ENCODE measurements around the gene PIP5KL1. TPM values are rescaled to one million over a fixed set of nuclear protein-coding genes. Genes with fewer than 3 reads are reported as not detected.

The PIP5KL1 gene
- total and polyA plus RNA-seq, 2 of the 8 experiments (the other 6 are each of a cell fraction or from before 2014, with no cell fraction given), result 13.4 to 15.4 TPM

GRCh38 chr9:127907867-127908659, 22.5 kb downstream of the PIP5KL1 start:
- no peaks in the 10 kb centered on the region for H3K9me3 ChIP-seq (ENCODE audit: insufficient read depth in 2 of 2, low read depth in 1 of 2, low read length in 1 of 2)
- no peak overlapping the region for H2AFZ ChIP-seq (ENCODE audit: low read length)
- no peak overlapping the region for H4K5ac ChIP-seq (ENCODE audit: insufficient read length, low read depth, low read length)
- ChIA-PET CTCF (ENCODE audit: partially characterized antibody) (interaction anchor here (0.9 to 2.7 kb wide), 4 partner anchors 9 to 38 kb away, joined by 3 to 14 read pairs (median 4); partner anchors contain the start of gene ST6GALNAC4), POLR2A (ENCODE audit: partially characterized antibody) (interaction anchor here (1.8 kb wide), 1 partner anchor 11 kb away, joined by 8 read pairs; no protein-coding TSS in a partner anchor)
- no peak overlapping the region for H3K23ac ChIP-seq (ENCODE audit: insufficient read length)
- H3K79me2 ChIP-seq (ENCODE audit: control insufficient read depth in 1 of 2, insufficient read depth in 2 of 2, low read length in 2 of 2), result no peaks in the 10 kb centered on the region
- H3K14ac ChIP-seq (ENCODE audit: insufficient read length), result no peak overlapping the region
- H3K23me2 ChIP-seq (ENCODE audit: low read depth, low read length), result no peaks in the 10 kb centered on the region
- H3K4ac ChIP-seq (replicated peaks; ENCODE audit: insufficient read length, low read depth, low read length), result no peak overlapping the region
- 88% methylated on average over 30 of the region's 35 CpGs; no CpG with 5 or more reads in 1 of the 2 experiments for WGBS, 2 experiments (ENCODE audit: extremely low coverage in 1 of 2, insufficient coverage in 1 of 2, insufficient read length in 1 of 2, insufficient replicate concordance in 2 of 2, low coverage in 1 of 2, low lambda C conversion rate in 2 of 2, missing lambda C conversion rate in 1 of 2)
- no peak overlapping the region for H2BK12ac ChIP-seq (ENCODE audit: low read depth, low read length)
- FAIRE-seq (no peak), DNase-seq (ENCODE audit: low read depth in 1 of 2, low spot score in 2 of 2) (no peak)
- H3K4me1 ChIP-seq (replicated peaks in 1 of 4; ENCODE audit: control insufficient read depth in 3 of 4, insufficient read depth in 4 of 4, low read length in 3 of 4), result peaks cover 3 to 21% (median 9%) of the 10 kb centered on the region in 4 experiments
- H2BK5ac ChIP-seq (ENCODE audit: low read depth, low read length), result no peak overlapping the region
- H3K79me1 ChIP-seq (ENCODE audit: low read depth, low read length), result no peaks in the 10 kb centered on the region
- no peak overlapping the region for H4K8ac ChIP-seq (ENCODE audit: extremely low read depth, insufficient read depth, low read length)
- no peak overlapping the region for H2BK20ac ChIP-seq (ENCODE audit: low read length)
- H2AK5ac ChIP-seq (ENCODE audit: low read depth, low read length), result no peak overlapping the region
- peaks cover 0 to 1% of the 10 kb centered on the region in 2 experiments for H4K20me1 ChIP-seq (replicated peaks in 1 of 2; ENCODE audit: control insufficient read depth in 1 of 2, insufficient read depth in 2 of 2, low read length in 2 of 2)
- no peak overlapping the region for H3K4me3 ChIP-seq (ENCODE audit: extremely low read depth in 1 of 4, insufficient read depth in 2 of 4, low read depth in 3 of 4, low read length in 4 of 4)
- H3K18ac ChIP-seq (ENCODE audit: extremely low read depth, low read length), result no peak overlapping the region
- H3K27ac ChIP-seq (ENCODE audit: low read depth, low read length), result no peak overlapping the region
- no peak overlapping the region for H3K9ac ChIP-seq (replicated peaks in 1 of 4; ENCODE audit: extremely low read depth in 1 of 4, low read depth in 3 of 4, low read length in 3 of 4)
- H2BK120ac ChIP-seq (replicated peaks; ENCODE audit: low read depth, low read length), result no peak overlapping the region
- no peaks in the 10 kb centered on the region for H3K27me3 ChIP-seq (replicated peaks in 1 of 4; ENCODE audit: control insufficient read depth in 3 of 4, extremely low read depth in 1 of 4, insufficient read depth in 3 of 4, low read length in 3 of 4)
- H2BK15ac ChIP-seq (ENCODE audit: low read length), result no peak overlapping the region
- TF ChIP-seq ATF2 (IDR thresholded peaks at IDR 0.05; ENCODE audit: low read length), result no peak
- TF ChIP-seq TBP (IDR thresholded peaks at IDR 0.05; ENCODE audit: low read depth, low read length), result no peak
- no peak for TF ChIP-seq SUZ12 (IDR thresholded peaks at IDR 0.05; ENCODE audit: low read length)
- TF ChIP-seq YY1 (IDR thresholded peaks at IDR 0.05; ENCODE audit: low read depth, low read length), result no peak
- H3K36me3 ChIP-seq (ENCODE audit: control insufficient read depth in 2 of 4, insufficient read depth in 4 of 4, low read length in 3 of 4), result peaks cover 0 to 6% (median 0%) of the 10 kb centered on the region in 4 experiments; a peak in 1 of 8 replicates
- no peak overlapping the region for H4K91ac ChIP-seq (replicated peaks; ENCODE audit: insufficient read length, low read length)
- H3K4me2 ChIP-seq (ENCODE audit: insufficient read depth in 1 of 2, low read depth in 2 of 2, low read length in 2 of 2), result no peak overlapping the region
- H3K56ac ChIP-seq (replicated peaks; ENCODE audit: insufficient read length, low read depth, low read length), result no peak overlapping the region
